ENCODE measurements around the gene B4GAT1. TPM values are rescaled to one million over a fixed set of nuclear protein-coding genes. Genes with fewer than 3 reads are reported as not detected.

The B4GAT1 gene
- total RNA-seq, 1 experiment from 2014 or later: 6.7 TPM

DNA sequence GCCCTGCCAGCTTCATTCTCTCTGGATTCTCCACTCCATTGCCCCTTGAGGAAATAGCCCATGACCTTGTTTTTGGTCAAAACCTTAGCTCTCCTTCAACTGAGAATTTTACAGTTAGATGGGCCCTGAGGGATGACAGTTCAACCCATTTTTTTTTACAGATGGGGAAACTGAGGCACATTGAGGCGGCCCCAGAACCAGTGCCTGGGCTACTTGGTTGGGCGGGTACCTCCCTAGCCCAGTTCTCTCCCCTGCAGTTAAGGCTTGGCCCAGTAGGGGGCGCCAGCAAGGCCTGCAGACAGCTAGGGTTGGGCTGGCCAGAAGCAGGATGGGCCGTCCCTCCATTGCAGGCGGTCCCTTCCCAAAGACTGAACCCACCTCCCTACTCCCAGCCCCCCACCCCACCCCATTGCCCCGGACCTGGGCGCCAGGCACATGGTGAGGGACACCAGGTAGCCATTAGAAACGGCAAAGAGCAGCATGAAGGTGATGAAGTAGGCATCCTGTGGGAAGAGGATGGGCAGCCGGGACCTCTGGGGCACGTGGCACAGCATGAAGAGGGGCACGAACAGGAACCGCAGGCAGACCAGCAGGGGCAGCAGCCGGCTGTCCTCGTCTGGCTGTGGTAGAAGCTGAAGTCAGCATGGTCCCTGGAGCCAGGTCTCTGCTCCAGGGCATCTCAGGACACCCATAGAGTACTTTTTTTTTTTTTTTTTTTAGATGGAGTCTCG, 16.5 kb upstream of the B4GAT1 start:
- no TSS peak for BruUV-seq (replicated peaks)
- POLR2A ChIA-PET: no interaction called here

More for the DNA sequence above, 16.5 kb upstream of the B4GAT1 start:
- TF ChIP-seq RAD21 (IDR thresholded peaks at IDR 0.05; ENCODE audit: low read depth) (no peak), POLR2AphosphoS5 (IDR thresholded peaks at IDR 0.05; ENCODE audit: low read depth, low read length) (no peak; the same call in 1 of the 2 replicates), EGR1 (IDR thresholded peaks at IDR 0.05; ENCODE audit: low read depth) (no peak), SRF (IDR thresholded peaks at IDR 0.05; ENCODE audit: low read depth) (no peak)
- TF ChIP-seq, protein P1, sequence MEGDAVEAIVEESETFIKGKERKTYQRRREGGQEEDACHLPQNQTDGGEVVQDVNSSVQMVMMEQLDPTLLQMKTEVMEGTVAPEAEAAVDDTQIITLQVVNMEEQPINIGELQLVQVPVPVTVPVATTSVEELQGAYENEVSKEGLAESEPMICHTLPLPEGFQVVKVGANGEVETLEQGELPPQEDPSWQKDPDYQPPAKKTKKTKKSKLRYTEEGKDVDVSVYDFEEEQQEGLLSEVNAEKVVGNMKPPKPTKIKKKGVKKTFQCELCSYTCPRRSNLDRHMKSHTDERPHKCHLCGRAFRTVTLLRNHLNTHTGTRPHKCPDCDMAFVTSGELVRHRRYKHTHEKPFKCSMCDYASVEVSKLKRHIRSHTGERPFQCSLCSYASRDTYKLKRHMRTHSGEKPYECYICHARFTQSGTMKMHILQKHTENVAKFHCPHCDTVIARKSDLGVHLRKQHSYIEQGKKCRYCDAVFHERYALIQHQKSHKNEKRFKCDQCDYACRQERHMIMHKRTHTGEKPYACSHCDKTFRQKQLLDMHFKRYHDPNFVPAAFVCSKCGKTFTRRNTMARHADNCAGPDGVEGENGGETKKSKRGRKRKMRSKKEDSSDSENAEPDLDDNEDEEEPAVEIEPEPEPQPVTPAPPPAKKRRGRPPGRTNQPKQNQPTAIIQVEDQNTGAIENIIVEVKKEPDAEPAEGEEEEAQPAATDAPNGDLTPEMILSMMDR (IDR thresholded peaks at IDR 0.05 in 2 of 3, conservative IDR thresholded peaks at IDR 0.05 in 1 of 3; ENCODE audit: borderline replicate concordance in 1 of 3, insufficient read depth in 1 of 3, low read depth in 2 of 3, low read length in 2 of 3): peak in 2 of 3 experiments; percentile 91 to 95; a peak in 5 of 6 replicates
- TF ChIP-seq, protein P2, sequence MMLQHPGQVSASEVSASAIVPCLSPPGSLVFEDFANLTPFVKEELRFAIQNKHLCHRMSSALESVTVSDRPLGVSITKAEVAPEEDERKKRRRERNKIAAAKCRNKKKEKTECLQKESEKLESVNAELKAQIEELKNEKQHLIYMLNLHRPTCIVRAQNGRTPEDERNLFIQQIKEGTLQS (IDR thresholded peaks at IDR 0.05): no peak
- peaks cover 16% of the 10 kb centered on the region for H3K79me2 ChIP-seq (ENCODE audit: insufficient read depth, low read length)
- H3K4me2 ChIP-seq (ENCODE audit: low read length): no peak overlapping the region
- H3K9me3 ChIP-seq (ENCODE audit: control insufficient read depth in 1 of 2, insufficient read depth in 1 of 2, low read depth in 1 of 2, low read length in 2 of 2): no peaks in the 10 kb centered on the region
- H4K20me1 ChIP-seq (ENCODE audit: insufficient read depth): no peaks in the 10 kb centered on the region
- DNase-seq (ENCODE audit: low read depth, low spot score): no peak
- ChIA-PET RAD21 (ENCODE audit: low non-redundant PET in 1 of 2, low total read pairs in 2 of 2, uncharacterized antibody in 2 of 2, unreplicated experiment in 2 of 2) (no interaction called here), CTCF (interaction anchor here (0.6 to 2.8 kb wide), 8 partner anchors 8 to 315 kb away, joined by 3 to 23 read pairs (median 6); partner anchors contain the start of gene SLC29A2)
- peaks cover 0 to 7% of the 10 kb centered on the region in 2 experiments; a peak in 1 of 4 replicates for H3K4me1 ChIP-seq (ENCODE audit: control insufficient read depth in 1 of 2, insufficient read depth in 2 of 2, low read length in 2 of 2)
- peak; percentile 75 for ATAC-seq
- H3K4me3 ChIP-seq (replicated peaks in 1 of 2; ENCODE audit: low read depth in 1 of 2, low read length in 2 of 2): no peak overlapping the region
- H2AFZ ChIP-seq (ENCODE audit: low read depth, low read length, poor library complexity, severe bottlenecking): no peak overlapping the region
- no peak overlapping the region for H3K9ac ChIP-seq (ENCODE audit: low read length)
- H3K9me2 ChIP-seq (ENCODE audit: insufficient read depth): no peaks in the 10 kb centered on the region
- H3K27me3 ChIP-seq (ENCODE audit: insufficient read depth, low read length): no peaks in the 10 kb centered on the region
- peaks cover 30 to 45% of the 10 kb centered on the region in 2 experiments for H3K36me3 ChIP-seq (ENCODE audit: control insufficient read depth in 1 of 2, insufficient read depth in 2 of 2, low read length in 2 of 2)
- H3K27ac ChIP-seq (ENCODE audit: low read depth, low read length): no peak overlapping the region
- intact Hi-C loops (cut with micrococcal nuclease): no loop called here
